ENCODE measurements around the gene KSR1. TPM values are rescaled to one million over a fixed set of nuclear protein-coding genes. Genes with fewer than 3 reads are reported as not detected.
"Not testable (repeated sequence)": the region's sequence is repeated elsewhere in the genome, so short reads cannot be mapped to it uniquely, and the experiment has no call there.

Gene KSR1
- total RNA-seq, 2 experiments from 2014 or later: 19.4 to 25.3 TPM

DNA sequence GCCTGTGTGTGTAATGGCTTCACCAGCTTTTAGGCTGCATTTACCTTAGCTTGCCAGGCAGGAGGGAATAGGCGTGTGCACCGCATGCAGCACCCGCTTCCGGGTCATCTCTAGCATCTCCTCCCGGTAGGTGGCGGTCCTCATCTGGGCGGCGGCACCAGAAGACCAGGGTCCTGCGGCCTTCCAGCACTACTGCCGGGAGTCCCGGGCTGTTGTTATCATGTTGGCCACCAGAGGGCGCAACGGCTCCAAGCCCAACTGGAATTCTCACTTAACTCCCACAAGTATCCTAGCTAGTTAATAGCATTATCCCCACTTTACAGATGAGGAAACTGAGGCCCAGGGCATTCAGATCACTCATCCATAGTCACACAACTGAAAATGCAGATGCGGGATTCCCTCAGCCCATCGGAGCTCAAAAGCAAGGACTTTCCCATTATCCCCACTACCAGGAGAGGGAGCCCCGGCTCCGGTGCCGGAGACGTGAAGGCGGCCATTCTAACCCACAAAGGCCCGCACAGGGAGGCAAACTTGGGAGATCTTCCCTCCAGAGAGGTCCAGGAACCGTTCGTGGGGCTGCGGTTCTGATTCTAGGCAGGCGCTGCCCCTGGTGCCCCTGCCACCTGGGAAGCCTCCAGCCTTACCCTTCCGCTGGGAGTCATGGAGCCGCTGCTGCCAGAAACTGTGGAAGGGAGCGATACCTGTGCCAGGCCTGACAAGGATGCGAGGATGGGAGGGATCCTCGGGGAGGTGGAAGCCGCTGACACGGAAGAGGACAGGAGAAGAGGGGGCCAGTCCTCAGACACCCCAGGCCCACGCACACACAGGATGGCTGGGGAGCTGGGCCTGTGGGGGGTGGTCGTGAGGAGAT, 198.6 kb downstream of the KSR1 start:
- CTCF ChIA-PET: interaction anchor here (0.7 to 1.5 kb wide), 4 partner anchors 8 to 55 kb away, joined by 3 to 5 read pairs (median 4); partner anchors contain the start of gene LGALS9
- H3K4me1 ChIP-seq (ENCODE audit: insufficient read depth, low read length): peaks cover 9% of the 10 kb centered on the region
- H3K27me3 ChIP-seq (ENCODE audit: control insufficient read depth in 1 of 2, insufficient read depth in 2 of 2, low read length in 2 of 2): no peaks in the 10 kb centered on the region
- ATAC-seq (ENCODE audit: poor library complexity): peak; percentile 69
- Mint-ChIP-seq H3K9me3 (no peaks in the 10 kb centered on the region), H3K27me3 (peaks cover 5% of the 10 kb centered on the region), H3K4me3 (no peak overlapping the region), H3K36me3 (ENCODE audit: low read depth) (no peaks in the 10 kb centered on the region), H3K27ac (no peak overlapping the region), H3K4me1 (ENCODE audit: low read depth) (peaks cover 9% of the 10 kb centered on the region)
- no peak overlapping the region for H3K4me3 ChIP-seq (ENCODE audit: low read length)
- POLR2A ChIA-PET: interaction anchor here (0.8 kb wide), 1 partner anchor 419 kb away, joined by 3 read pairs; no protein-coding TSS in a partner anchor
- intact Hi-C loops (cut with DNase I, micrococcal nuclease): loop anchor here (5.0 to 10.0 kb wide), 4 partner anchors 100 to 418 kb away; no protein-coding TSS in a partner anchor
- no peaks in the 10 kb centered on the region for H3K9me3 ChIP-seq (ENCODE audit: control insufficient read depth in 1 of 2, insufficient read depth in 1 of 2, low read length in 2 of 2)
- no peak overlapping the region for H3K27ac ChIP-seq (ENCODE audit: low read depth in 1 of 2, low read length in 2 of 2)
- no peaks in the 10 kb centered on the region for H3K36me3 ChIP-seq (ENCODE audit: insufficient read depth, low read length)
- peak; percentile 40 to 81 (median 55) for DNase-seq
- TF ChIP-seq, protein P1, sequence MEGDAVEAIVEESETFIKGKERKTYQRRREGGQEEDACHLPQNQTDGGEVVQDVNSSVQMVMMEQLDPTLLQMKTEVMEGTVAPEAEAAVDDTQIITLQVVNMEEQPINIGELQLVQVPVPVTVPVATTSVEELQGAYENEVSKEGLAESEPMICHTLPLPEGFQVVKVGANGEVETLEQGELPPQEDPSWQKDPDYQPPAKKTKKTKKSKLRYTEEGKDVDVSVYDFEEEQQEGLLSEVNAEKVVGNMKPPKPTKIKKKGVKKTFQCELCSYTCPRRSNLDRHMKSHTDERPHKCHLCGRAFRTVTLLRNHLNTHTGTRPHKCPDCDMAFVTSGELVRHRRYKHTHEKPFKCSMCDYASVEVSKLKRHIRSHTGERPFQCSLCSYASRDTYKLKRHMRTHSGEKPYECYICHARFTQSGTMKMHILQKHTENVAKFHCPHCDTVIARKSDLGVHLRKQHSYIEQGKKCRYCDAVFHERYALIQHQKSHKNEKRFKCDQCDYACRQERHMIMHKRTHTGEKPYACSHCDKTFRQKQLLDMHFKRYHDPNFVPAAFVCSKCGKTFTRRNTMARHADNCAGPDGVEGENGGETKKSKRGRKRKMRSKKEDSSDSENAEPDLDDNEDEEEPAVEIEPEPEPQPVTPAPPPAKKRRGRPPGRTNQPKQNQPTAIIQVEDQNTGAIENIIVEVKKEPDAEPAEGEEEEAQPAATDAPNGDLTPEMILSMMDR (IDR thresholded peaks at IDR 0.05): peak; percentile 97

DNA sequence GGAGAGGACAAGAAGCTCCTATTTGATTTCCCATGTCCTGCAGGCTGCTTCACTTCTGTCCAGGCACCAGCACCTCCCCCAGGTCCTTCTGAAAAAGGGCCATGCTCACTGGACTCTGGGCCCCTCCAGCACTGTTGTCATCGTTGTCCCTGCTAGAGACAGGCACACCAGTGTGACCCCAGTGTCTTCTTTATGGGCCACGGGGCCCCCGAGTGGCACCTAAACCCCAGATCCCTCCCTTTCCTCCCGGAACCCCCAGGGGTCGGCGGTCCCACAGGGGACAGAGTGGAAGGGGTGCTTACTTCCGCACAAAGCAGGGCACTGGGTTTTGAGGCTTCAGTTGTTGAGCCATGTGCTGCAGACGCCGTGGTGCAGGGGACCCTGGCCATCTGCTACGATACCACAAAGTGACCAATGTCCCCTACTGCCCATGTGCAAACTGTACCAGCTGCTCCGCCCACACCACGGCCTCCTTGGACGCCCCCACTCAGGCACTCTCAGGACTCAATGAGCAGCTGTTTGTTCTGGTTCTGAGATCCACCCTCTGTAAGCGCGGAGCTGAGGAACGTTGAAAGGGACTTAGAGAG, 199.4 kb downstream of the KSR1 start:
- POLR2A ChIA-PET; H3K36me3 ChIP-seq (ENCODE audit: insufficient read depth, low read length); H3K27me3 Mint-ChIP-seq; H3K4me1 ChIP-seq (ENCODE audit: insufficient read depth, low read length); H3K27ac ChIP-seq (ENCODE audit: low read depth in 1 of 2, low read length in 2 of 2); H3K9me3 ChIP-seq (ENCODE audit: control insufficient read depth in 1 of 2, insufficient read depth in 1 of 2, low read length in 2 of 2); H3K4me3 ChIP-seq (ENCODE audit: low read length); H3K4me1 Mint-ChIP-seq (ENCODE audit: low read depth); H3K27ac Mint-ChIP-seq; H3K36me3 Mint-ChIP-seq (ENCODE audit: low read depth); H3K9me3 Mint-ChIP-seq; DNase-seq; H3K27me3 ChIP-seq (ENCODE audit: control insufficient read depth in 1 of 2, insufficient read depth in 2 of 2, low read length in 2 of 2); ATAC-seq (ENCODE audit: poor library complexity); H3K4me3 Mint-ChIP-seq: not testable (repeated sequence)
- CTCF ChIA-PET: interaction anchor here (1.5 kb wide), 1 partner anchor 24 kb away, joined by 5 read pairs; the partner anchor contains the start of gene LGALS9
- intact Hi-C loops (cut with DNase I, micrococcal nuclease): loop anchor here in 1 of 2 experiments (10.0 kb wide), 1 partner anchor 99 kb away; no protein-coding TSS in a partner anchor

DNA sequence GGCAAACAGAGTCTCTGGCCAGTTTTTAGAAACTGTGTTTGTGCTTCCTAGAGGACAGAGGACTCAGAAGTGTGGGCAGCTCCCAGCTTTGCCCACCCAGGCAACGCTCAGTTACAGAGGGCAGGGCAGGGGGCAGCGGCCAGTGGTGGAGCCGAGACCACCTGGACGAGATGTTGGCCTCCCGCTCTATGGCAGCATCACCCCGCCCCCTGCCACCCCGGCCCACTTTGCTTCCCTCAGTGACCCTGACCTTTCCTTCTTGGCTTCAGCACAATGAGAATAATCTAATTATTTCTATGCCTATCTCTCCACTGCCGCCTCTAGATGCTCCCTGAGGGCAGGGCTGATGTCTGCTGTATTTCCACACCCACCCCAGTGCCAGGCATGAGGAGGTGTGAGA, 200.4 kb downstream of the KSR1 start:
- intact Hi-C loops (cut with DNase I, micrococcal nuclease): loop anchor here in 1 of 2 experiments (10.0 kb wide), 1 partner anchor 98 kb away; no protein-coding TSS in a partner anchor
- H3K9me3 Mint-ChIP-seq; H3K27me3 Mint-ChIP-seq; H3K36me3 Mint-ChIP-seq (ENCODE audit: low read depth); ATAC-seq (ENCODE audit: poor library complexity); H3K27ac ChIP-seq (ENCODE audit: low read depth in 1 of 2, low read length in 2 of 2); H3K4me3 ChIP-seq (ENCODE audit: low read length); H3K27ac Mint-ChIP-seq; H3K36me3 ChIP-seq (ENCODE audit: insufficient read depth, low read length); H3K9me3 ChIP-seq (ENCODE audit: control insufficient read depth in 1 of 2, insufficient read depth in 1 of 2, low read length in 2 of 2); POLR2A ChIA-PET; H3K27me3 ChIP-seq (ENCODE audit: control insufficient read depth in 1 of 2, insufficient read depth in 2 of 2, low read length in 2 of 2); CTCF ChIA-PET; DNase-seq; H3K4me1 Mint-ChIP-seq (ENCODE audit: low read depth); H3K4me1 ChIP-seq (ENCODE audit: insufficient read depth, low read length); H3K4me3 Mint-ChIP-seq: not testable (repeated sequence)

DNA sequence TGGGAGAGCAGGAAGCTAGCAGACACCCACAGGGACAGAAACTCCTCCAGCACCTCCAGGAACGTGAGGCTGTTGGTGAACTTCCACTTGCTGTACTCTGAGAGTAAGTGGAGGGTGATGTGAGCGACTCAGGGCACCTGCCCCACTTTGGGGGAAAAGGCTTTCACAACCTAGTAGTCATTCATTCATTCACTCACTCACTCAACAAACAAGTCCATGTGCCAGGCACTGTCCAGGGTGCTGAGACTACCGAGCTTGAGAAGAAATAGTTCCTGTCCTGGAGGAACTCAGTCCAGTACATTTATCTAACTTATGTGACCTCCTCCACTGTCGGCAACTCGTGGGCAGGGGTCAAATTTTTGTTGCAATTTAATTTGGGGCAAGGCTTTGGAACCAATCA, 201.4 kb downstream of the KSR1 start:
- POLR2A ChIA-PET: no interaction called here
- Mint-ChIP-seq H3K4me3 (no peak overlapping the region), H3K9me3 (no peaks in the 10 kb centered on the region), H3K36me3 (ENCODE audit: low read depth) (no peaks in the 10 kb centered on the region), H3K4me1 (ENCODE audit: low read depth) (peaks cover 5% of the 10 kb centered on the region), H3K27me3 (peaks cover 5% of the 10 kb centered on the region), H3K27ac (no peak overlapping the region)
- DNase-seq (no peak), ATAC-seq (ENCODE audit: poor library complexity) (no peak)
- no peaks in the 10 kb centered on the region for H3K27me3 ChIP-seq (ENCODE audit: control insufficient read depth in 1 of 2, insufficient read depth in 2 of 2, low read length in 2 of 2)
- no peak overlapping the region for H3K4me3 ChIP-seq (ENCODE audit: low read length)
- H3K4me1 ChIP-seq (ENCODE audit: insufficient read depth, low read length): peaks cover 9% of the 10 kb centered on the region
- TF ChIP-seq, protein P1 (IDR thresholded peaks at IDR 0.05): no peak
- H3K9me3 ChIP-seq (ENCODE audit: control insufficient read depth in 1 of 2, insufficient read depth in 1 of 2, low read length in 2 of 2): no peaks in the 10 kb centered on the region
- CTCF ChIA-PET: no interaction called here
- intact Hi-C loops (cut with DNase I, micrococcal nuclease): loop anchor here in 1 of 2 experiments (10.0 kb wide), 1 partner anchor 97 kb away; no protein-coding TSS in a partner anchor
- H3K27ac ChIP-seq (ENCODE audit: low read depth in 1 of 2, low read length in 2 of 2): no peak overlapping the region
- no peaks in the 10 kb centered on the region for H3K36me3 ChIP-seq (ENCODE audit: insufficient read depth, low read length)
